ENCODE results near the gene C14orf132. TPM values are rescaled to one million over a fixed set of nuclear protein-coding genes. Genes with fewer than 3 reads are reported as not detected.

Gene C14orf132
- total and polyA plus RNA-seq, 2 of the 4 experiments (the other 2 are of a cell fraction): 6.3 to 13.5 TPM

GRCh38 chr14:96038558-96038919 is 623 bp upstream of the C14orf132 start:
- peaks cover 36% of the 10 kb centered on the region for H4K20me1 ChIP-seq (ENCODE audit: insufficient read depth, low read length)
- no TSS peak for BruUV-seq (replicated peaks)
- H2AK5ac ChIP-seq (ENCODE audit: low read depth, low read length): no peak overlapping the region
- no peak overlapping the region for H2BK120ac ChIP-seq (ENCODE audit: low read depth, low read length)
- no peak overlapping the region for H3K9ac ChIP-seq (ENCODE audit: low read depth, low read length)
- H3K27me3 ChIP-seq (ENCODE audit: control insufficient read depth, insufficient read depth, low read length): peaks cover 12% of the 10 kb centered on the region; the same call in 1 of the 2 replicates
- H3K36me3 ChIP-seq (ENCODE audit: control insufficient read depth, insufficient read depth, low read length): peaks cover 12% of the 10 kb centered on the region
- H4K8ac ChIP-seq (ENCODE audit: low read depth in 2 of 2, low read length in 2 of 2): no peak overlapping the region
- H3K79me1 ChIP-seq (ENCODE audit: low read depth in 1 of 2, low read length in 2 of 2): peaks cover 20 to 37% of the 10 kb centered on the region in 2 experiments
- H3K4me1 ChIP-seq (ENCODE audit: control insufficient read depth, insufficient read depth, low read length): peaks cover 12% of the 10 kb centered on the region; the same call in 1 of the 2 replicates
- no peak overlapping the region for H4K5ac ChIP-seq (ENCODE audit: low read depth, low read length)
- no peak overlapping the region for H2BK5ac ChIP-seq (ENCODE audit: low read depth, low read length, poor library complexity, severe bottlenecking)
- intact Hi-C loops (cut with micrococcal nuclease): loop anchor here (1.0 to 2.0 kb wide), 2 partner anchors 60 to 237 kb away; no protein-coding TSS in a partner anchor
- POLR2A ChIA-PET (ENCODE audit: unreplicated experiment): no interaction called here
- H2AFZ ChIP-seq (replicated peaks; ENCODE audit: low read length, poor library complexity): peak overlapping the region; percentile 95
- 0 out of 2 replicates have a peak overlapping the region, but pooled peaks have one; percentile 25 for H3K14ac ChIP-seq (replicated peaks; ENCODE audit: low read depth, low read length)
- 17% methylated on average over 7 of the region's 10 CpGs; no CpG with 5 or more reads in 1 of the 2 experiments for WGBS, 2 experiments (ENCODE audit: extremely low coverage in 2 of 2, insufficient read length in 1 of 2)
- H2BK15ac ChIP-seq (ENCODE audit: low read depth, low read length): no peak overlapping the region
- peak overlapping the region; percentile 72 for H3K4me2 ChIP-seq (ENCODE audit: low read depth, low read length)
- H3K56ac ChIP-seq (ENCODE audit: extremely low read depth, insufficient read depth, low read length): no peak overlapping the region
- no peak overlapping the region for H4K91ac ChIP-seq (ENCODE audit: insufficient read depth, low read depth, low read length)
- peaks cover 16% of the 10 kb centered on the region for H3K9me1 ChIP-seq (ENCODE audit: insufficient read depth, low read length)
- dilution Hi-C loops (cut with HindIII; ENCODE audit: low sequenced_read_pairs, unreplicated experiment): no loop called here
- DNase-seq: no peak
- no peak overlapping the region for H3K23ac ChIP-seq (ENCODE audit: low read depth, low read length)
- peak overlapping the region; percentile 98 for H3K4me3 ChIP-seq (ENCODE audit: insufficient read depth, low read depth, low read length)
- H3K27ac ChIP-seq (ENCODE audit: insufficient read depth, low read length): no peak overlapping the region
- H2AK9ac ChIP-seq (replicated peaks; ENCODE audit: low read depth, low read length, poor library complexity): no peak overlapping the region
- ATAC-seq (ENCODE audit: low read depth): no peak
- CTCF ChIA-PET: interaction anchor here (0.7 kb wide), 1 partner anchor 34 kb away, joined by 3 read pairs; no protein-coding TSS in a partner anchor
- H3K4ac ChIP-seq (ENCODE audit: low read depth, low read length): no peak overlapping the region
- no peaks in the 10 kb centered on the region for H3K9me3 ChIP-seq (ENCODE audit: control insufficient read depth, insufficient read depth, low read length)
- H3K18ac ChIP-seq (ENCODE audit: low read depth, low read length): no peak overlapping the region
- H2BK20ac ChIP-seq (ENCODE audit: low read depth, low read length): no peak overlapping the region
- in situ Hi-C loops (cut with MboI; ENCODE audit: low sequenced_read_pairs): no loop called here
- no peak for TF ChIP-seq RCOR1 (IDR thresholded peaks at IDR 0.05; ENCODE audit: insufficient replicate concordance, low read length)
- TF ChIP-seq USF2 (IDR thresholded peaks at IDR 0.05; ENCODE audit: low read depth, low read length): no peak
- TF ChIP-seq ELK1 (IDR thresholded peaks at IDR 0.05; ENCODE audit: borderline replicate concordance, low read depth, low read length): no peak
- TF ChIP-seq MAFK (IDR thresholded peaks at IDR 0.05; ENCODE audit: low read depth, low read length): no peak
